Measurements from ENCODE around the gene PLPPR1. TPM values are rescaled to one million over a fixed set of nuclear protein-coding genes. Genes with fewer than 3 reads are reported as not detected.

Gene PLPPR1
- total and polyA plus RNA-seq, 2 of the 13 experiments (the other 11 are each of a cell fraction or from before 2014, with no cell fraction given) = 16.0 to 84.7 TPM

DNA sequence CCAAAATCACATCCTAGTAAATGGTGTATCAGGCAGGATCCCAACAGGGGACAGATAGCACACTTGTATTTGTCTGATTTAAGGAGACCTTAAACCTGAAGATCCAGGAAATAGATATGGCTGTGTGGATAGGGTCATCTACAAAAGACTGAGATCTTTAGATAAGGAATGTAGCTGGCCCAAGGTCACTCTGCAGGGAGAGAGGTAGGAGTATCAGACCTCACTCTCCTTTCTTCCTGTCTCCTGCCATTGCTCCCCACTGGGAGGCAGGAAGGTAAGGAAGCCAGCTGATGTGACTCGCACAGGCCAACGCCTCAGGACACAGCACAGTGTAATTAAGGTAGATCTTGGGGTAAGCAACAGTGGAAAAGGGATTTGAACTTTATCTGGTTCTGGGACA is 85.8 kb downstream of the PLPPR1 start:
- BruUV-seq (replicated peaks) = no TSS peak
- H4K20me1 ChIP-seq (ENCODE audit: insufficient read depth, low read length) = no peaks in the 10 kb centered on the region
- no peak overlapping the region for H3K27ac ChIP-seq (ENCODE audit: extremely low read length, insufficient read depth, low read length)
- POLR2A ChIA-PET = no interaction called here
- 73% methylated on average over 2 of the region's 2 CpGs for WGBS (ENCODE audit: low lambda C conversion rate)
- no peak overlapping the region for H2AFZ ChIP-seq (ENCODE audit: low read length)
- no peaks in the 10 kb centered on the region for H3K79me2 ChIP-seq (ENCODE audit: insufficient read depth, low read length)
- no peaks in the 10 kb centered on the region for H3K9me3 ChIP-seq (ENCODE audit: low read length)
- no peak for DNase-seq (ENCODE audit: low spot score)
- no peaks in the 10 kb centered on the region for H3K4me1 ChIP-seq (ENCODE audit: insufficient read depth, low read length)
- H3K4me2 ChIP-seq (ENCODE audit: low read depth, low read length) = no peak overlapping the region
- CTCF ChIA-PET (ENCODE audit: low intra/inter-chr PET ratio, low total read pairs) = no interaction called here
- no peaks in the 10 kb centered on the region for H3K27me3 ChIP-seq (ENCODE audit: control insufficient read depth in 1 of 2, insufficient read depth in 2 of 2, low read length in 2 of 2)
- intact Hi-C loops (cut with micrococcal nuclease; ENCODE audit: unreplicated experiment) = loop anchor here (10.0 kb wide), 2 partner anchors 450 to 510 kb away; no protein-coding TSS in a partner anchor
- in situ Hi-C loops (cut with HindIII; ENCODE audit: extremely low pct_ligation_motif_present, low pct_unique_long_range_greater_than_20kb) = loop anchor here (10.0 kb wide), 1 partner anchor 280 kb away; the partner anchor contains the start of genes MRPL50 and ZNF189
- FAIRE-seq = no peak
- no peak overlapping the region for H3K9ac ChIP-seq (ENCODE audit: insufficient read depth, low read depth, low read length)
- TF ChIP-seq SMAD9 (CRISPR knock-in tag; IDR thresholded peaks at IDR 0.05) = no peak
- TF ChIP-seq THYN1 (CRISPR knock-in tag; IDR thresholded peaks at IDR 0.05; ENCODE audit: borderline replicate concordance, low read depth) = no peak
- no peak for TF ChIP-seq HBP1 (CRISPR knock-in tag; IDR thresholded peaks at IDR 0.05; ENCODE audit: low read depth)
- TF ChIP-seq DDIT3 (CRISPR knock-in tag; IDR thresholded peaks at IDR 0.05) = no peak
- no peak for TF ChIP-seq ZNF557 (CRISPR knock-in tag; IDR thresholded peaks at IDR 0.05)
- no peak for TF ChIP-seq RFXANK (CRISPR knock-in tag; IDR thresholded peaks at IDR 0.05)
- TF ChIP-seq PITX1 (CRISPR knock-in tag; IDR thresholded peaks at IDR 0.05) = no peak
- no peak for TF ChIP-seq GZF1 (CRISPR knock-in tag; IDR thresholded peaks at IDR 0.05)
- H3K36me3 ChIP-seq (replicated peaks in 1 of 2; ENCODE audit: control insufficient read depth in 1 of 2, insufficient read depth in 2 of 2, low read length in 2 of 2) = no peaks in the 10 kb centered on the region
- H3K4me3 ChIP-seq (replicated peaks in 1 of 3; ENCODE audit: insufficient read depth in 1 of 3, low read depth in 2 of 3, low read length in 3 of 3) = no peak overlapping the region
- no peak for ATAC-seq
